DOHH2 (cell line): ENCODE measurements around the gene FTO.

Experiments
- CTCF ChIP-seq: fragments of 200-600 bp; sonication (generic); IDR thresholded peaks from one replicate; pipeline ENCODE4 v1.5.1; 2014; ENCODE audit warnings: antibody characterized with exemption, mild to moderate bottlenecking, low read depth, low read length; ENCODE audit not compliant: poor library complexity, severe bottlenecking
- EZH2phosphoT487 ChIP-seq: fragments of 200-600 bp; sonication (generic); IDR thresholded peaks from 2 replicates; pipeline ENCODE4 v1.6.1; 2017; ENCODE audit warnings: borderline replicate concordance, mild to moderate bottlenecking, antibody characterized with exemption, low read length, moderate library complexity, mixed read lengths

- TF ChIP-seq CTCF = no peak
- TF ChIP-seq EZH2phosphoT487 = no peak
Observed at GRCh38 chr16:53924331-53925106, 220.6 kb downstream of the FTO start.
